ENCODE measurements around the gene DHX35.

The DHX35 gene

DNA sequence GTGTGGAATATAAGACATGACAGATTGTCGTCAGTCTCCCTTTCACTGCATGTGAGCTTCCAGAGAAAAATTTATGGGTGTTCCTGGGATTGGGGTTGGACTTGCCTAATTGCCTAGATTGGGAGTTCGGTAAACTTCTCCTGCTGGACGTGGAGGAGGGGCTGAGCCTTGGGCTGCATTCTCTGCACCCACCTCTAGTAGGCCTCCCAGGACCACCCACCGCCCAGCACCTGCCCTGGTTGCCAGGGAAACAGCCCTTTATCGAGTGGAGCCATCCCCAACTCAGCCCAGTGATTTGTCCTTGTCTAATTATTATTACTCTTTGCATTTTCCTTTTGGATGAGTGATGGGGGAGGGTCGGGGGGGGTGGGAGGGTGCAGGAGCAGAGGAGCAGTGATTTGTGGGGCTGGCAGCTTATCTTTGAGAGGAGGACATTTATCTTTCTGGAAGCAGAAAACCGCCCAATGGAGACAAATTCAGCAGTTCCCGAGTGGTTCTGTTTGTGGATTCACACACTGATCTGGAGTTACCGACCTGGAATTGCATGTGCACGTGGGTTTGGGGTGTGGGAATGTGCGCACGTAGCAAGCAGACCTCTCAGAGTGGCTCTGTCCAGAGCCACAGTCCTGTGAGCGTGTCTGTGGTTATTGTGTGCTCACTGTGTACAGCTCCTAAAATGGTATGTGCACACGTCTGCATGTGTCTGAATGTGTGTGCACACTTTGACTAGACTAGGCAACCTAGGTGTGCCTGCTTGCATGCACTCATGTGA, 104.5 kb downstream of the DHX35 start:
- H3K4me3 ChIP-seq (ENCODE audit: low read depth, low read length), result no peak overlapping the region
- TF ChIP-seq CTCF (IDR thresholded peaks at IDR 0.05; ENCODE audit: low read depth, low read length, missing control alignments), result no peak
- in situ Hi-C loops (cut with HindIII; ENCODE audit: low sequenced_read_pairs), result no loop called here
- no peak for DNase-seq (ENCODE audit: low read depth)

GRCh38 chr20:39067526-39068216, 105.5 kb downstream of the DHX35 start:
- no peak for TF ChIP-seq CTCF (IDR thresholded peaks at IDR 0.05; ENCODE audit: low read depth, low read length, missing control alignments)
- DNase-seq (ENCODE audit: low read depth), result no peak
- in situ Hi-C loops (cut with HindIII; ENCODE audit: low sequenced_read_pairs), result no loop called here
- no peak overlapping the region for H3K4me3 ChIP-seq (ENCODE audit: low read depth, low read length)

DNA sequence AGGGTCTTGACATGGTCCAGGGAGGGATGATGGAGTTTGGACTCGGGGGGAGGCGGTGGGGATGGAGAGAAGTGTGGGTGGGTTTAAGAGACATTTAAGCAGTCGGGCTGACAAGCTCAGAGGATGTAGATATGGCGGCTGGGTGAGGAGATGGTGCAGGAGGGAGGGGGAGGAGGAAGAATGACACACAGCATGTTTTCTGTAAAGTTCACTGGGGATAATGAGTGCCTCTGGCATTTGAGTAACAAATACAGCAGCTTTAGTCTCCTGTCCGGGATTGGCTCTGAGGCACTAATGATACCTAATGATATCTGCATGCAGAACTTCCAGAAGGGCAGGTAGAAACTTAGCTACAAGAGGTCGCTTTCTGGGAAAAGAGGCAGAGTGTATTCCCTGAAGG, 107.8 kb downstream of the DHX35 start:
- no peak for TF ChIP-seq CTCF (IDR thresholded peaks at IDR 0.05; ENCODE audit: low read depth, low read length, missing control alignments)

GRCh38 chr20:39070484-39071231, 108.5 kb downstream of the DHX35 start:
- DNase-seq (ENCODE audit: low read depth), result peak; percentile 16
- H3K4me3 ChIP-seq (ENCODE audit: low read depth, low read length), result no peak overlapping the region
- in situ Hi-C loops (cut with HindIII; ENCODE audit: low sequenced_read_pairs), result no loop called here
- TF ChIP-seq CTCF (IDR thresholded peaks at IDR 0.05; ENCODE audit: low read depth, low read length, missing control alignments), result no peak

More for the DNA sequence above, 107.8 kb downstream of the DHX35 start:
- in situ Hi-C loops (cut with HindIII; ENCODE audit: low sequenced_read_pairs), result no loop called here
- H3K4me3 ChIP-seq (ENCODE audit: low read depth, low read length), result no peak overlapping the region
- no peak for DNase-seq (ENCODE audit: low read depth)

DNA sequence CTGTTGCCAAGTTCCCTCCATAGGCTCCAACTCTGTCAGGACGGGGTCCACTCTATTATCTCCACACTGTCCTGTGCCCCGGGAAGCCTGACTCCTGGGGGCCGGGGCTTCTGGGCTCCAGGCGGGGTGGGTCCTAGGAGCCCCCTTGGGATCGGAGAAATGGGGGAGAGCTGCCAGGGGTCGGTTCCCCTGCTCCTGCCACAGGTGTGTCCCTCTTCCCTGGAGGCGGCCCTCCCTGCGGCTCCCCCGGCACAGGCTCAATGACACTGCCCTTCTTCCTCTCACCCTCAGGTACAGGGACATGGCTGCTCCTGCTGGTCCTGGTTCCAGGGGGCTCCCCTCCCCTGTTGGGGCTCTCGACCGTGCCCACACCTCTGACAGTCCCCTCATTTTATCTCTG, 110.0 kb downstream of the DHX35 start:
- no peak overlapping the region for H3K4me3 ChIP-seq (ENCODE audit: low read depth, low read length)
- DNase-seq (ENCODE audit: low read depth), result no peak
- no peak for TF ChIP-seq CTCF (IDR thresholded peaks at IDR 0.05; ENCODE audit: low read depth, low read length, missing control alignments)
- in situ Hi-C loops (cut with HindIII; ENCODE audit: low sequenced_read_pairs), result no loop called here

- no peak for TF ChIP-seq CTCF (IDR thresholded peaks at IDR 0.05; ENCODE audit: low read depth, low read length, missing control alignments)
- no peak overlapping the region for H3K4me3 ChIP-seq (ENCODE audit: low read depth, low read length)
- in situ Hi-C loops (cut with HindIII; ENCODE audit: low sequenced_read_pairs), result no loop called here
- no peak for DNase-seq (ENCODE audit: low read depth)
Observed at GRCh38 chr20:39072653-39073052, 110.5 kb downstream of the DHX35 start.

All from astrocyte of the cerebellum (primary cell).